Smooth muscle cell (in vitro differentiated cells): ENCODE measurements around the gene ADAM8. TPM values are rescaled to one million over a fixed set of nuclear protein-coding genes. Genes with fewer than 3 reads are reported as not detected.
"Not testable (repeated sequence)": the region's sequence is repeated elsewhere in the genome, so short reads cannot be mapped to it uniquely, and the experiment has no call there.

Source experiments
- DNase-seq: peaks from one replicate; lab custom pipeline; 2025; ENCODE audit not compliant: unreplicated experiment; lab: John Stamatoyannopoulos, UW
- H2AFZ ChIP-seq: fragments of 200-600 bp; sonication (generic); 2 replicates; pipeline ENCODE4 v1.6.0; 2016; ENCODE audit warnings: antibody characterized with exemption, low read depth, mild to moderate bottlenecking
- H3F3A ChIP-seq: fragments of 200-600 bp; sonication (generic); 2 replicates; pipeline ENCODE4 v1.6.0; 2017; ENCODE audit warnings: antibody characterized with exemption, low read depth
- H3K27ac ChIP-seq: fragments of 200-600 bp; sonication (generic); 2 replicates; pipeline ENCODE4 v1.5.1; 2016; ENCODE audit warnings: low read depth, mild to moderate bottlenecking
- H3K27me3 ChIP-seq: fragments of 200-600 bp; sonication (generic); 2 replicates; pipeline ENCODE4 v1.6.1; 2016; ENCODE audit warnings: low read depth, mild to moderate bottlenecking
- H3K36me3 ChIP-seq: fragments of 200-600 bp; sonication (generic); 2 replicates; pipeline ENCODE4 v1.5.1; 2016; ENCODE audit warnings: low read depth
- H3K4me1 ChIP-seq: fragments of 200-600 bp; sonication (generic); 2 replicates; pipeline ENCODE4 v1.5.1; 2016; ENCODE audit warnings: low read depth
- H3K4me2 ChIP-seq: fragments of 200-600 bp; sonication (generic); 2 replicates; pipeline ENCODE4 v1.6.0; 2016; ENCODE audit warnings: mild to moderate bottlenecking
- H3K4me3 ChIP-seq: fragments of 200-600 bp; sonication (generic); 2 replicates; pipeline ENCODE4 v1.5.1; 2016; ENCODE audit warnings: mild to moderate bottlenecking
- H3K79me2 ChIP-seq: fragments of 200-600 bp; sonication (generic); 2 replicates; pipeline ENCODE4 v1.6.0; 2016; ENCODE audit warnings: low read depth, mild to moderate bottlenecking
- H3K9ac ChIP-seq: fragments of 200-600 bp; sonication (generic); 2 replicates; pipeline ENCODE4 v1.6.0; 2016; ENCODE audit warnings: low read depth
- H3K9me3 ChIP-seq: fragments of 200-600 bp; sonication (generic); replicated peaks from 2 replicates; pipeline ENCODE4 v1.5.1; 2016; ENCODE audit warnings: low read depth
- H4K20me1 ChIP-seq: fragments of 200-600 bp; sonication (generic); 2 replicates; pipeline ENCODE4 v1.6.0; 2016; ENCODE audit warnings: low read depth
- WGBS: methylation state at CpG from one replicate; pipeline ENCODE4 v1.1.7; 2016; ENCODE audit warnings: low lambda C conversion rate; 5-methylcytosine and 5-hydroxymethylcytosine counted together
- polyA plus RNA-seq: library from polyadenylated mRNA; unstranded; fragments of >200 nt; fragmentation: Nextera tagmentation; extraction: Ambion mirVana; gene quantifications from 2 replicates; pipeline ENCODE4 v1.2.1, GENCODE V29; 2016
- total RNA-seq: library from RNA; depleted of rRNA; stranded (reverse); fragments of >200 nt; gene quantifications from 2 replicates; pipeline ENCODE4 v1.2.3, GENCODE V29; 2014
- TF ChIP-seq, protein P1 (sequence below): fragments of 200-600 bp; sonication (generic); IDR thresholded peaks from 2 replicates; pipeline ENCODE4 v1.5.1; 2017; ENCODE audit warnings: borderline replicate concordance, mild to moderate bottlenecking, antibody characterized with exemption; ENCODE audit not compliant: insufficient read depth, poor library complexity, severe bottlenecking

ADAM8 gene
- total and polyA plus RNA-seq, 2 experiments from 2014 or later: 0.36 to 0.70 TPM

DNA sequence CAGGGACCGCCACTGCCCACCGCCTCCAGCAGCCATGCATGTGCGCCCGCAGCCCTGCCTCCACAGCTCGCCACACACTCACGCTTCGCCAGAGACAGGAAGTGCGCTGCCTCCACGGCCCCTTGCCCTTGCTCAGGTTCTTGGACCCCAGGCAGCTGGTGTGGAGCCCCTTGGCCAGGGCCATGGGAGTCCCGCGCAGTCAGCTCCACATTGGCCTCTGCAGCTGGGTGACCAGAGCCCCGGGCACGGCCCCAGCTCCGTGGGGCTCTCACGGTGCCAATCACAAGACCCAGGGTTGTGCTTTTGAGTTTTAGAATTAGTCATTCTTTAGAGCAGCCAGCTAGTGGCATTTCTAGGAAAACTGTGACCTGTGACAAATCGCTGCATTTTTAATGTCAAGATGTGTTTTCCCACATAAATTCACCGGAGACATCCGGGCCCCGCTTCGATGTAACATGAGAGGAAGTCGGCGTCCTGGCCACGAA lies 50.9 kb downstream of the ADAM8 start:
- H3K9me3 ChIP-seq: no peaks in the 10 kb centered on the region
- H3F3A ChIP-seq: no peaks in the 10 kb centered on the region
- no peaks in the 10 kb centered on the region for H4K20me1 ChIP-seq
- WGBS: 95% methylated on average over 23 of the region's 23 CpGs
- peaks cover 40% of the 10 kb centered on the region for H3K27me3 ChIP-seq
- H3K79me2 ChIP-seq: no peaks in the 10 kb centered on the region
- H3K36me3 ChIP-seq: no peaks in the 10 kb centered on the region
- no peak overlapping the region for H3K27ac ChIP-seq
- TF ChIP-seq, protein P1, sequence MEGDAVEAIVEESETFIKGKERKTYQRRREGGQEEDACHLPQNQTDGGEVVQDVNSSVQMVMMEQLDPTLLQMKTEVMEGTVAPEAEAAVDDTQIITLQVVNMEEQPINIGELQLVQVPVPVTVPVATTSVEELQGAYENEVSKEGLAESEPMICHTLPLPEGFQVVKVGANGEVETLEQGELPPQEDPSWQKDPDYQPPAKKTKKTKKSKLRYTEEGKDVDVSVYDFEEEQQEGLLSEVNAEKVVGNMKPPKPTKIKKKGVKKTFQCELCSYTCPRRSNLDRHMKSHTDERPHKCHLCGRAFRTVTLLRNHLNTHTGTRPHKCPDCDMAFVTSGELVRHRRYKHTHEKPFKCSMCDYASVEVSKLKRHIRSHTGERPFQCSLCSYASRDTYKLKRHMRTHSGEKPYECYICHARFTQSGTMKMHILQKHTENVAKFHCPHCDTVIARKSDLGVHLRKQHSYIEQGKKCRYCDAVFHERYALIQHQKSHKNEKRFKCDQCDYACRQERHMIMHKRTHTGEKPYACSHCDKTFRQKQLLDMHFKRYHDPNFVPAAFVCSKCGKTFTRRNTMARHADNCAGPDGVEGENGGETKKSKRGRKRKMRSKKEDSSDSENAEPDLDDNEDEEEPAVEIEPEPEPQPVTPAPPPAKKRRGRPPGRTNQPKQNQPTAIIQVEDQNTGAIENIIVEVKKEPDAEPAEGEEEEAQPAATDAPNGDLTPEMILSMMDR: no peak
- H3K9ac ChIP-seq: no peak overlapping the region
- no peak overlapping the region for H2AFZ ChIP-seq
- no peak overlapping the region for H3K4me3 ChIP-seq
- H3K4me1 ChIP-seq: no peaks in the 10 kb centered on the region
- H3K4me2 ChIP-seq: no peak overlapping the region
- DNase-seq: no peak

DNA sequence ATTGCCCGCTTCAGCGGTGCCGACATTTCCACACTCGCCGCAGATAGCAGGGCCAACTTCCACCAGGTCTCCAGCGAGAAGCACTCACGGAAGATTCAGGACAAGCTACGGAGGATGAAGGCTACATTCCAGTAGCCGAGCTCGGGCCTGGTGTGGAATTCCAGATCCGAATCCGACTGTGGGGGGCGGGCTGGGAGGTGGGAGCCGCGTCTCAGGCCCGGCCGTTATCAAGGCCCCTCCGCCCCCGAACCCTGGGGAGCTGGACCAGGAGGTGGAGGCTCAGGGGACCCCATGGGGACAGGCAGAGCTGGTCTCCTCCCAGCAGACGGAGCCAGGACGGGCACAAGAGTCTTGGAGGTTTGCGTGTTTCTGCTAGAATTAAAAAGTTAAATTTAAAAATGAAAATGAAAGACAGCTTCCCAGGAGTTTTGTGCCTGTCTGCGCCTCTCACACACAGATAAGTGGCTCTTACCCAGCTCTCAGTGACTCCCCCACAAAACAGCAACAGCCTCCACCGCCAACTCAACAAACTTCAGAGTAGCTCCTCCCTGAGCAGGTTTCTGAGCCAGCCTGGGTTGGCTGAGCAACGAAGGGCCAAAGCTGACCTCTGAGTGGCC lies 51.8 kb downstream of the ADAM8 start:
- Histone ChIP-seq H3K36me3 (no peaks in the 10 kb centered on the region), H3K27ac (no peak overlapping the region), H3K9me3 (no peaks in the 10 kb centered on the region), H2AFZ (no peak overlapping the region), H3K9ac (no peak overlapping the region), H3K4me3 (no peak overlapping the region), H3F3A (no peaks in the 10 kb centered on the region), H3K79me2 (no peaks in the 10 kb centered on the region), H3K27me3 (peaks cover 35% of the 10 kb centered on the region), H3K4me1 (no peaks in the 10 kb centered on the region), H4K20me1 (no peaks in the 10 kb centered on the region), H3K4me2 (no peak overlapping the region)
- TF ChIP-seq, protein P1: no peak
- WGBS: 79% methylated on average over 25 of the region's 25 CpGs
- no peak for DNase-seq

DNA sequence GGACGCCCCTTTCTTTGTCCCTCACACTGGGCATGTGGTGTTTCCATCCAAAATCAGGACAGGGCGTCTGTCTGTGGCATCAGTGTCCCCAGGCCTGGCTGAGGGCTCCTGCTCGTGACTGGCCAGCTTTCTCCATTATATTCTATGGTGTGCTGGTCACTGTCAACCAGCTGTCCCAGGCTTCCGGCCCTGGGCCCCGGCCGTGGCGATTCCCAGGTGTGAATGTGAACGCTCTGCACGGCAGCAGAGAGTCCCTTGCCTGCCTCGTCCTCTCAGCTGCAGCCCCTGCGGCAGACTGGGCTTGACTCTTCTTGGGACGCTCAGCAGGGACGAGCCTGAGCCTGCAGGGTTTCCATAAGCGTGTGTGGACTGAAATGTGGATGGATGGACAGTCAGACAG lies 52.6 kb downstream of the ADAM8 start:
- Histone ChIP-seq H3K36me3 (no peaks in the 10 kb centered on the region), H3K79me2 (no peaks in the 10 kb centered on the region), H3K4me3 (no peak overlapping the region), H2AFZ (no peak overlapping the region), H3K27ac (no peak overlapping the region), H3K4me1 (no peaks in the 10 kb centered on the region), H3K4me2 (no peak overlapping the region), H3K27me3 (peaks cover 35% of the 10 kb centered on the region), H3F3A (no peaks in the 10 kb centered on the region), H3K9me3 (no peaks in the 10 kb centered on the region), H3K9ac (no peak overlapping the region), H4K20me1 (no peaks in the 10 kb centered on the region)
- DNase-seq: no peak
- WGBS: 84% methylated on average over 14 of the region's 14 CpGs
- TF ChIP-seq, protein P1: no peak

DNA sequence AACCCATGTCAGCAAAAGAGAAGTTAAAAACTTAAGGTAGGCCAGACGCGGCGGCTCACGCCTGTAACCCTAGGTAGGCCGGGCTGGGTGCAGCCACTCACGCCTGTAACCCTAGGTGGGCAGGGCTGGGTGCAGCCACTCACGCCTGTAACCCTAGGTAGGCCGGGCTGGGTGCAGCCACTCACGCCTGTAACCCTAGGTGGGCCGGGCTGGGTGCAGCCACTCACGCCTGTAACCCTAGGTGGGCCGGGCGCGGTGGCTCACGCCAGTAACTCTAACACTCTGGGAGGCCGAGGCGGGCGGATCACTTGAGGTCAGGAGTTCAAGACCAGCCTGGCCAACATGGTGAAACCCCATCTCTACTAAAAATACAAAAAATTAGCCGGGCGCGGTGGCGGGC lies 54.9 kb downstream of the ADAM8 start:
- H3K4me1 ChIP-seq, H4K20me1 ChIP-seq, H3K79me2 ChIP-seq, H3K9me3 ChIP-seq, H3K4me3 ChIP-seq, H3K4me2 ChIP-seq, H3F3A ChIP-seq, DNase-seq, H3K36me3 ChIP-seq, H3K9ac ChIP-seq, H3K27ac ChIP-seq, H2AFZ ChIP-seq: not testable (repeated sequence)
- peaks cover 21% of the 10 kb centered on the region for H3K27me3 ChIP-seq
- WGBS: 92% methylated on average over 12 of the region's 22 CpGs
